ENCODE measurements around the gene SERPINE1.
"Not testable (repeated sequence)": the region's sequence is repeated elsewhere in the genome, so short reads cannot be mapped to it uniquely, and the experiment has no call there.

DNA sequence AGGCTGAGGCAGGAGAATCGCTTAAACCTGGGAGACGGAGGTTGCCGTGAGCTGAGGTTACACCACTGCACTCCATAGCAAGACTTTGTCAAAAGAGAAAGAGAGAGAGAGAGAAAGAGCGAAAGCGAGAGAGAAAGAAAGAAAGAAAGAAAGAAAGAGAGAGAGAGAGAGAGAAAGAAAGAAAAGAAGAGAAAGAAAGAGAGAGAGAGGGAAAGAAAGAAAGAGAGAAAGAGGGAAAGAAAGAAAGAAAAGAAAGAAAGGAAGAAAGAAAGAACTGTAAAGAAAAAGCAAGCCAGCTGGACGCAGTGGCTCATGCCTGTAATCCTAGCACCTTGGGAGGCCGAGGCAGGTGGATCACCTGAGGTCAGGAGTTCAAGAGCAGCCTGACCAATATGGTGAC is 13.8 kb upstream of the SERPINE1 start:
- TF ChIP-seq, protein P1, sequence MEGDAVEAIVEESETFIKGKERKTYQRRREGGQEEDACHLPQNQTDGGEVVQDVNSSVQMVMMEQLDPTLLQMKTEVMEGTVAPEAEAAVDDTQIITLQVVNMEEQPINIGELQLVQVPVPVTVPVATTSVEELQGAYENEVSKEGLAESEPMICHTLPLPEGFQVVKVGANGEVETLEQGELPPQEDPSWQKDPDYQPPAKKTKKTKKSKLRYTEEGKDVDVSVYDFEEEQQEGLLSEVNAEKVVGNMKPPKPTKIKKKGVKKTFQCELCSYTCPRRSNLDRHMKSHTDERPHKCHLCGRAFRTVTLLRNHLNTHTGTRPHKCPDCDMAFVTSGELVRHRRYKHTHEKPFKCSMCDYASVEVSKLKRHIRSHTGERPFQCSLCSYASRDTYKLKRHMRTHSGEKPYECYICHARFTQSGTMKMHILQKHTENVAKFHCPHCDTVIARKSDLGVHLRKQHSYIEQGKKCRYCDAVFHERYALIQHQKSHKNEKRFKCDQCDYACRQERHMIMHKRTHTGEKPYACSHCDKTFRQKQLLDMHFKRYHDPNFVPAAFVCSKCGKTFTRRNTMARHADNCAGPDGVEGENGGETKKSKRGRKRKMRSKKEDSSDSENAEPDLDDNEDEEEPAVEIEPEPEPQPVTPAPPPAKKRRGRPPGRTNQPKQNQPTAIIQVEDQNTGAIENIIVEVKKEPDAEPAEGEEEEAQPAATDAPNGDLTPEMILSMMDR (conservative IDR thresholded peaks at IDR 0.05; ENCODE audit: low read depth in 2 of 2), result not testable (repeated sequence)
- TF ChIP-seq, protein P2, sequence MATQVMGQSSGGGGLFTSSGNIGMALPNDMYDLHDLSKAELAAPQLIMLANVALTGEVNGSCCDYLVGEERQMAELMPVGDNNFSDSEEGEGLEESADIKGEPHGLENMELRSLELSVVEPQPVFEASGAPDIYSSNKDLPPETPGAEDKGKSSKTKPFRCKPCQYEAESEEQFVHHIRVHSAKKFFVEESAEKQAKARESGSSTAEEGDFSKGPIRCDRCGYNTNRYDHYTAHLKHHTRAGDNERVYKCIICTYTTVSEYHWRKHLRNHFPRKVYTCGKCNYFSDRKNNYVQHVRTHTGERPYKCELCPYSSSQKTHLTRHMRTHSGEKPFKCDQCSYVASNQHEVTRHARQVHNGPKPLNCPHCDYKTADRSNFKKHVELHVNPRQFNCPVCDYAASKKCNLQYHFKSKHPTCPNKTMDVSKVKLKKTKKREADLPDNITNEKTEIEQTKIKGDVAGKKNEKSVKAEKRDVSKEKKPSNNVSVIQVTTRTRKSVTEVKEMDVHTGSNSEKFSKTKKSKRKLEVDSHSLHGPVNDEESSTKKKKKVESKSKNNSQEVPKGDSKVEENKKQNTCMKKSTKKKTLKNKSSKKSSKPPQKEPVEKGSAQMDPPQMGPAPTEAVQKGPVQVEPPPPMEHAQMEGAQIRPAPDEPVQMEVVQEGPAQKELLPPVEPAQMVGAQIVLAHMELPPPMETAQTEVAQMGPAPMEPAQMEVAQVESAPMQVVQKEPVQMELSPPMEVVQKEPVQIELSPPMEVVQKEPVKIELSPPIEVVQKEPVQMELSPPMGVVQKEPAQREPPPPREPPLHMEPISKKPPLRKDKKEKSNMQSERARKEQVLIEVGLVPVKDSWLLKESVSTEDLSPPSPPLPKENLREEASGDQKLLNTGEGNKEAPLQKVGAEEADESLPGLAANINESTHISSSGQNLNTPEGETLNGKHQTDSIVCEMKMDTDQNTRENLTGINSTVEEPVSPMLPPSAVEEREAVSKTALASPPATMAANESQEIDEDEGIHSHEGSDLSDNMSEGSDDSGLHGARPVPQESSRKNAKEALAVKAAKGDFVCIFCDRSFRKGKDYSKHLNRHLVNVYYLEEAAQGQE (IDR thresholded peaks at IDR 0.05; ENCODE audit: unreplicated experiment), result not testable (repeated sequence)
- not testable (repeated sequence) for TF ChIP-seq POLR2AphosphoS5 (IDR thresholded peaks at IDR 0.05; ENCODE audit: low read depth); EZH2 (IDR thresholded peaks at IDR 0.05; ENCODE audit: low read depth, unreplicated experiment); JUNB (IDR thresholded peaks at IDR 0.05; ENCODE audit: unreplicated experiment); CREB1 (CRISPR knock-in tag; IDR thresholded peaks at IDR 0.05; ENCODE audit: low read depth)
- TF ChIP-seq, protein P3, sequence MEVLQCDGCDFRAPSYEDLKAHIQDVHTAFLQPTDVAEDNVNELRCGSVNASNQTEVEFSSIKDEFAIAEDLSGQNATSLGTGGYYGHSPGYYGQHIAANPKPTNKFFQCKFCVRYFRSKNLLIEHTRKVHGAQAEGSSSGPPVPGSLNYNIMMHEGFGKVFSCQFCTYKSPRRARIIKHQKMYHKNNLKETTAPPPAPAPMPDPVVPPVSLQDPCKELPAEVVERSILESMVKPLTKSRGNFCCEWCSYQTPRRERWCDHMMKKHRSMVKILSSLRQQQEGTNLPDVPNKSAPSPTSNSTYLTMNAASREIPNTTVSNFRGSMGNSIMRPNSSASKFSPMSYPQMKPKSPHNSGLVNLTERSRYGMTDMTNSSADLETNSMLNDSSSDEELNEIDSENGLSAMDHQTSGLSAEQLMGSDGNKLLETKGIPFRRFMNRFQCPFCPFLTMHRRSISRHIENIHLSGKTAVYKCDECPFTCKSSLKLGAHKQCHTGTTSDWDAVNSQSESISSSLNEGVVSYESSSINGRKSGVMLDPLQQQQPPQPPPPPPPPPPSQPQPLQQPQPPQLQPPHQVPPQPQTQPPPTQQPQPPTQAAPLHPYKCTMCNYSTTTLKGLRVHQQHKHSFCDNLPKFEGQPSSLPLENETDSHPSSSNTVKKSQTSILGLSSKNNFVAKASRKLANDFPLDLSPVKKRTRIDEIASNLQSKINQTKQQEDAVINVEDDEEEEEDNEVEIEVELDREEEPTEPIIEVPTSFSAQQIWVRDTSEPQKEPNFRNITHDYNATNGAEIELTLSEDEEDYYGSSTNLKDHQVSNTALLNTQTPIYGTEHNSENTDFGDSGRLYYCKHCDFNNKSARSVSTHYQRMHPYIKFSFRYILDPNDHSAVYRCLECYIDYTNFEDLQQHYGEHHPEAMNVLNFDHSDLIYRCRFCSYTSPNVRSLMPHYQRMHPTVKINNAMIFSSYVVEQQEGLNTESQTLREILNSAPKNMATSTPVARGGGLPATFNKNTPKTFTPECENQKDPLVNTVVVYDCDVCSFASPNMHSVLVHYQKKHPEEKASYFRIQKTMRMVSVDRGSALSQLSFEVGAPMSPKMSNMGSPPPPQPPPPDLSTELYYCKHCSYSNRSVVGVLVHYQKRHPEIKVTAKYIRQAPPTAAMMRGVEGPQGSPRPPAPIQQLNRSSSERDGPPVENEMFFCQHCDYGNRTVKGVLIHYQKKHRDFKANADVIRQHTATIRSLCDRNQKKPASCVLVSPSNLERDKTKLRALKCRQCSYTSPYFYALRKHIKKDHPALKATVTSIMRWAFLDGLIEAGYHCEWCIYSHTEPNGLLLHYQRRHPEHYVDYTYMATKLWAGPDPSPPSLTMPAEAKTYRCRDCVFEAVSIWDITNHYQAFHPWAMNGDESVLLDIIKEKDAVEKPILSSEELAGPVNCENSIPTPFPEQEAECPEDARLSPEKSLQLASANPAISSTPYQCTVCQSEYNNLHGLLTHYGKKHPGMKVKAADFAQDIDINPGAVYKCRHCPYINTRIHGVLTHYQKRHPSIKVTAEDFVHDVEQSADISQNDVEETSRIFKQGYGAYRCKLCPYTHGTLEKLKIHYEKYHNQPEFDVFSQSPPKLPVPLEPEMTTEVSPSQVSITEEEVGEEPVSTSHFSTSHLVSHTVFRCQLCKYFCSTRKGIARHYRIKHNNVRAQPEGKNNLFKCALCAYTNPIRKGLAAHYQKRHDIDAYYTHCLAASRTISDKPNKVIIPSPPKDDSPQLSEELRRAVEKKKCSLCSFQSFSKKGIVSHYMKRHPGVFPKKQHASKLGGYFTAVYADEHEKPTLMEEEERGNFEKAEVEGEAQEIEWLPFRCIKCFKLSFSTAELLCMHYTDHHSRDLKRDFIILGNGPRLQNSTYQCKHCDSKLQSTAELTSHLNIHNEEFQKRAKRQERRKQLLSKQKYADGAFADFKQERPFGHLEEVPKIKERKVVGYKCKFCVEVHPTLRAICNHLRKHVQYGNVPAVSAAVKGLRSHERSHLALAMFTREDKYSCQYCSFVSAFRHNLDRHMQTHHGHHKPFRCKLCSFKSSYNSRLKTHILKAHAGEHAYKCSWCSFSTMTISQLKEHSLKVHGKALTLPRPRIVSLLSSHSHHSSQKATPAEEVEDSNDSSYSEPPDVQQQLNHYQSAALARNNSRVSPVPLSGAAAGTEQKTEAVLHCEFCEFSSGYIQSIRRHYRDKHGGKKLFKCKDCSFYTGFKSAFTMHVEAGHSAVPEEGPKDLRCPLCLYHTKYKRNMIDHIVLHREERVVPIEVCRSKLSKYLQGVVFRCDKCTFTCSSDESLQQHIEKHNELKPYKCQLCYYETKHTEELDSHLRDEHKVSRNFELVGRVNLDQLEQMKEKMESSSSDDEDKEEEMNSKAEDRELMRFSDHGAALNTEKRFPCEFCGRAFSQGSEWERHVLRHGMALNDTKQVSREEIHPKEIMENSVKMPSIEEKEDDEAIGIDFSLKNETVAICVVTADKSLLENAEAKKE (CRISPR knock-in tag; IDR thresholded peaks at IDR 0.05), result not testable (repeated sequence)
- TF ChIP-seq, protein P4, sequence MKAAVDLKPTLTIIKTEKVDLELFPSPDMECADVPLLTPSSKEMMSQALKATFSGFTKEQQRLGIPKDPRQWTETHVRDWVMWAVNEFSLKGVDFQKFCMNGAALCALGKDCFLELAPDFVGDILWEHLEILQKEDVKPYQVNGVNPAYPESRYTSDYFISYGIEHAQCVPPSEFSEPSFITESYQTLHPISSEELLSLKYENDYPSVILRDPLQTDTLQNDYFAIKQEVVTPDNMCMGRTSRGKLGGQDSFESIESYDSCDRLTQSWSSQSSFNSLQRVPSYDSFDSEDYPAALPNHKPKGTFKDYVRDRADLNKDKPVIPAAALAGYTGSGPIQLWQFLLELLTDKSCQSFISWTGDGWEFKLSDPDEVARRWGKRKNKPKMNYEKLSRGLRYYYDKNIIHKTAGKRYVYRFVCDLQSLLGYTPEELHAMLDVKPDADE (IDR thresholded peaks at IDR 0.05), result not testable (repeated sequence)

Measured in GM23338 (cell line).